ENCODE data around the gene ECHS1.

ECHS1 gene

DNA sequence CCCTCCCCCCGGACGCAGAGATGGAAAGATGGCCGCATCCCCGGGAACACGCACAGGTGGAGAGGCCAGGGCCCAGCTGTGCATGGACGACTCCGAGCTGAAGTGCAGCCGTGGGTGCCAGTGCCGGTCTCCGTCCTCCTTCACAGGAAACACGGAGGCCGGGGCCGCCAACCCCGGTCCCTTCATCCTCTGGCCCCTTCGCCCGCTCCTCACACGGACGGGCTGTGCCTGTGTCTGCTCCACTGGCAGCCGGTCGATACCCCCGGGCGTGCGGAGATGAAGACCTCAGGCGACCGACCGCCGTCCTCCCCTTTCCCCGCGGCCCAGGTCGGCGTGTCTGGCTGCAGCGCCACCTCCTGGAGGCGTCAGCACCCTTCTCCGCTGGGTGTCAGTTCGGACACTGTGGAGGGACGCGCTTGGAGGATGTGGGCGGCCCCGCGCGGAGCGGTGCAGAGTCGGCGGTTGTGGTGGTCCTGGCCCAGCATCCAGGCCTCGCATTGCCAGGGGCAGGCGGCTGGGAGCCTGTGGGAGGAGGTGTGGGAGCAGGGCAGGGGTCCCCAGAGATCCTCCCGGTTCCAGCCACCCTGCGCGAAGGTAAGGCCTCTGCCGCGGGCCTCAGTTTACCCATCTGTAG, 54.5 kb downstream of the ECHS1 start:
- DNase-seq = peak; percentile 69

DNA sequence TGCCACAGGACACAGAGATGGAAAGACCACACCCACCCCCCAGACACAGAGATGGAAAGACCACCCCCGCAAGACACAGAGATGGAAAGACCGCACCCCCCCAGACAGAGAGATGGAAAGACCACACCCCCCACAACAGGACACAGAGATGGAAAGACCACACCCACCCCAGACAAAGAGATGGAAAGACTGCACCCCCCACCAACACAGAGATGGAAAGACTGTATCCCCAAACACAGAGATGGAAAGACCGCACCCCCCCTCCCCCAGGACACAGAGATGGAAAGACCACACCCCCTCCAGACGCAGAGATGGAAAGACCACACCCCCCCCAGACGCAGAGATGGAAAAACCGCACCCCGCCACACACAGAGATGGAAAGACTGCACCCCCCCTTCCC, 56.4 kb downstream of the ECHS1 start:
- no peak for DNase-seq

DNA sequence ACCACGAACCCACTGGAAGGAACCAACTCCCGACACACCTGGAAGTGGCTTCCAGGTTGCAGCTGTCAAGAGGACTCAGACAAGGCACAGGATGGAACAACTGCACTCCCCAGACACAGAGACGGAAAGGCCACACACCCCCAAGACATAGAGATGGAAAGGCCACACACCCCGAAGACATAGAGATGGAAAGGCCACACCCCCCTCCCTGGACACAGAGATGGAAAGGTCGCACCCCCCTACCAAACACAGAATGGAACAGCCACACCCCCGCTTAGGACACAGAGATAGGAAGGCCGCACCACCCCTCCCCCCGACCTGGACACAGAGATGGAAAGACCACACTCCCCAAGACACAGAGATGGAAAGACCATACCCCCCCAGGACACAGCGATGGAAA, 56.9 kb downstream of the ECHS1 start:
- no peak for DNase-seq

DNA sequence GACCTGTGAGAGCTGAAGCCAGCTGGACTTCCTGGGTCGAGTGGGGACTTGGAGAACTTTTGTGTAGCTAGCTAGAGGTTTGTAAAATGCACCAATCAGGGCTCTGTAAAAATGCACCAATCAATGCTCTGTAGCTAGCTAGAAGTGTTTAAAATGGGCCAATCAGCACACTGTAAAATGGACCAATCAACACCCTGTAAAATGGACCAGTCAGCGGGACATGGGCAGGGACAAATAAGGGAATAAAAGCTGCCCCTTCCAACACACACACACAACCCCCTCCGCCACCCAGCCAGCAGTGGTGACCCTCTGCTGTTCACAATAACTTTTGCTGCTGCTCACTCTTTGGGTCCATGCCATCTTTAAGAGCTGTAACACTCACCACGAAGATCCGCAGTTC, 57.3 kb downstream of the ECHS1 start:
- DNase-seq = no peak

DNA sequence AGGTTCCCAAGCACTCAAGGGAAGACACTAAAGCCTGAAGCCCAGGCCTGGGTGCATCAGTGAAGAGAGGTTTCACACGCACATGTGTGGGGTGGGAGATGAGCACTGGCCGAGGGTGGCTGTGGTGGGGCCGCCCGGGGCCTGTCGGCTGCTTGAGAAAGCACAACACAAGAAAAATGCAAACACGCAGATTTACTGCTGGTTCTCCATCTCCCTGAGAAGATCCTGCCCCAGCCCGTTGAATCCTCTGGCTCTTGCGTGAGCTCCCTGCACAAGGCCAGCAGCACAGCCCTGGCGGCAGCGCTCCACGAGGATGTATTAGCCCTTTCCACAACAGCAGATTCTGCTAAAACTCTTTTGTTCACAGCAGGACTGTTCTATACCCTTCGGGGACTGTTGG, 58.2 kb downstream of the ECHS1 start:
- no peak for DNase-seq

DNA sequence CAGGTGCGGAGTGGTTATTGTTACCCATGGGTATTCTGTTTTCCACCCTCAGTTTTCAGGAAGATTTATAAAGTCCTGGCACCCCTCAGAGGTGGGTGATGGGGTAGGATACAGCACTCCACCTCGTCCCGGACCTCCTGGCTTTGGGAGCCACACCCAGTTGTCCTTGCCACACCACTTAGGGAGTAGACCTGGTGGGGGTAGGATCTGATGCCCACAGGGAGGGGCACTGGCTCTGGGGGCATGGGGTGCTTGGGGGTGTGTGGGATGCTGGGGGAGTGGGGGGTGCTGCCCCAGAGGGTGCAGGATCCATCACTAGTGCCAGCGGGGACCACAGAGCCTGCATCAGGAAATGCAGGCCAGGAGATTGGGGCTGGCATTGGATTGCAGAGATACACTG, 60.0 kb downstream of the ECHS1 start:
- no peak for DNase-seq

DNA sequence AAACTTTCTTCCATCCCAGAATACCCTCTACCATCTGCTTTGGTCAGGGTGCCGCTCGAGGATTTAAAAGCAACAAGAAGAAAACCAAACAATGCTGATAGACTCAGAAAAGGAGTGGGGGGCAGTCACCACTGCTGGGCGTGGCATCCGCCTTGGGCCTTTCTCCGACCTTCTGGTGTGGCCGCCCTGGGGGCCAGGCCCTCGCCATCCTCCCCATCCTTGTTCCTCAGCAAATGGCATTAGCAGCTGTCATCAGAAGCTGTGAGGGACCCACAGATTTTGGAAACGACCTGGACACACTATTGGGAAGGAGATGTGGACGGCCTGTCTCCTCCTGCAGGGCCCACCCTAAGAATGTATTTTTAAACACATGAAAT, 60.4 kb downstream of the ECHS1 start:
- no peak for DNase-seq
